RPMI7951 (cell line): ENCODE measurements around the gene MYL3. TPM values are rescaled to one million over a fixed set of nuclear protein-coding genes. Genes with fewer than 3 reads are reported as not detected.

Experiments
- DNase-seq: peaks from one replicate; pipeline ENCODE4 v3.0.0-alpha.2; 2012; ENCODE audit warnings: low read depth
- total RNA-seq: library from RNA; depleted of rRNA; stranded (reverse); fragments of >200 nt; shearing (Covaris generic); gene quantifications from 2 replicates; pipeline ENCODE4 v1.2.3, GENCODE V29; 2014

MYL3 gene
- total RNA-seq, 1 experiment from 2014 or later, result not detected

DNA sequence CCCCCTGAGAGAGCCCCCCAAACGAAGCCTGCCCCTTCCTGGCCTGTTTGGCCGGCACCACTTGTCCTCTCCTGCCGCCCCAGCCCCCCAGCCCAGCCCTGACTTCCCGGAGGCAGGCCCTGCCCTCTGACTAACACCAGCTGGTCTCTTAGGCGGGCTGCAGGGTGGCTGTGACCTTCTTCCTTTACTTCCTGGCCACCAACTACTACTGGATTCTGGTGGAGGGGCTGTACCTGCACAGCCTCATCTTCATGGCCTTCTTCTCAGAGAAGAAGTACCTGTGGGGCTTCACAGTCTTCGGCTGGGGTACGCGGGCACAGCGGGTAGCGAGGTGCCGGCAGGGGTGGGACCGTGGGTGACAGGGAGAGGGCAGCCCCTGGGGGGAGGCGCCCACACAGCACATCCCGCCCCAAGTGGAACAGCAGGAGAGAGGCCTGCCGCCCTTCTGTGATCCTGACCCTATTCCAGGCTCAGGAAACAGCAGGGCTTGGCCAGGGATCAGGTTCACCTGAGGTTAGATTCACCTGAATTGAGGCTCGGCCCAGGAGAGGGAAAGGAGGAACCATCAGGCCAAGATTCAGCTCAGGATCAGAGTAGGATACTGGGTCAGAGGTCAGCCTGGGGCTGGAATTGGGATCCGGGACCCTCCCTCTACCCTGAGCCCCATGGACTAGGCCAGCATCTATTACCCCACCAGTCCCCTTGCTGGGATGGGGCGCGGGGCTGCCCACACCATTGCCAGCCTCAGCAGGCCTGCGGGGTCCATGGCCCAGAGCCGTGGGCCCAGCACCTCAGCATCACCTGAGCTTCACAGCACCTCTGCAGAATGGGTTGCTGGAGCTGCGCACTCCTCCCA, 36.1 kb upstream of the MYL3 start:
- no peak for DNase-seq

- DNase-seq, result no peak
These were observed 35.3 kb upstream of the MYL3 start for GRCh38 chr3:46898321-46899150.

GRCh38 chr3:46897829-46898320, 34.6 kb upstream of the MYL3 start:
- DNase-seq, result no peak

GRCh38 chr3:46897031-46897430, 33.8 kb upstream of the MYL3 start:
- DNase-seq, result no peak

DNA sequence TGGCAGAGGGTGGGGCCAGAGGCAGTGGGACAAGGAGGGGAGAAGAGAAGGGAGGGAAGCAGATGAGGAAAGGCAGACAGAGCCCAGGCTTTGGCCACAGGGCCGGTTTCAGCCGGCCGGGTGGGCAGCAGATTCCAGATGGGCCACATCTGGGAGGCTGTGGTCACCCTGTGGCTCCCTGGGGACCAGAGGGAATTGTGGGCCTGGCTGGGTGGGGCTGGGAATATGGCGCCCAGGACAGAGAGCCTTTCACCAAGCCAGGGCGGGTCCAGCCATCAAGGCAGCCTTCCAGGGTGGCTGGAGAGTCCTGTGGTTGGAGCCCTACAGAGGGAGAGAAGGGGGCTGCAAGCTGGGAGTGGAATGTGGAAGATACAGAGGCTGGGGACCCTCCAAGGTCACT, 33.1 kb upstream of the MYL3 start:
- DNase-seq, result no peak

GRCh38 chr3:46895761-46896160, 32.5 kb upstream of the MYL3 start:
- no peak for DNase-seq

- DNase-seq, result peak; percentile 39
These were observed 32.0 kb upstream of the MYL3 start for GRCh38 chr3:46895204-46895660.

DNA sequence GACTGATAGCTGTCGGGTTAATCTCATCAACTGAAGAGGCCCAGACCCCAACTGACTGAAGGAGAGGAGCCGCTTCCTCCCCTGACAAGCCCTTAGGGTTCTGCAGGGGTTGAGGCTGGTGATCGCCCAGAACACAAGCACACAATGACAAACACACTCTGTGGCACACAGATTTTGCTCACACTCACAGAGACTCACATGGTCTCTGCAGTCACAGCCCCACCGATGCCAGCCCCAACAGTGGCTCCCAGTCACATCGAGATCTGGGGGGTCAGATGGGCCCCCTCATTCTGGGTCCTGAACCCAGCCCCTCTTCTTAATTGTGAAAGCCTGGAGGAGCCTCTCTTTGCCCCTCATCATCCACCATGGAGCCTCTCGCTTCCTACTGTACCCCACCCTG, 31.0 kb upstream of the MYL3 start:
- DNase-seq, result no peak

DNA sequence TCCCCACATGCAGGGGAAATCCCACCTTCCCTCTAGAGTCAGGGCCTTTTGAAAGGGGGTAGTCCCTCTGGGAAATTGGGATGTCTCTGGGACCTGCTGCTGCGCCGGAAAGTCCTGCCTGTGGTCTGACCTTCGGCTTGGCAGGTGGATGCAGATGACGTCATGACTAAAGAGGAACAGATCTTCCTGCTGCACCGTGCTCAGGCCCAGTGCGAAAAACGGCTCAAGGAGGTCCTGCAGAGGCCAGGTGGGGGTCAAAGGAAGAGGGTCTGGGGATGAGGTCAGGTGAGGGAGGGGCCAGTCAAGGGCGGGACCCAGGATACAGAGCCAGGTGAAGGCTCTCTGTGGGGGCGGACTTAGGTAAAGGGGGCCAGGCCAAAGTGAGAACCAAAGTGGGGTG, 30.5 kb upstream of the MYL3 start:
- no peak for DNase-seq

DNA sequence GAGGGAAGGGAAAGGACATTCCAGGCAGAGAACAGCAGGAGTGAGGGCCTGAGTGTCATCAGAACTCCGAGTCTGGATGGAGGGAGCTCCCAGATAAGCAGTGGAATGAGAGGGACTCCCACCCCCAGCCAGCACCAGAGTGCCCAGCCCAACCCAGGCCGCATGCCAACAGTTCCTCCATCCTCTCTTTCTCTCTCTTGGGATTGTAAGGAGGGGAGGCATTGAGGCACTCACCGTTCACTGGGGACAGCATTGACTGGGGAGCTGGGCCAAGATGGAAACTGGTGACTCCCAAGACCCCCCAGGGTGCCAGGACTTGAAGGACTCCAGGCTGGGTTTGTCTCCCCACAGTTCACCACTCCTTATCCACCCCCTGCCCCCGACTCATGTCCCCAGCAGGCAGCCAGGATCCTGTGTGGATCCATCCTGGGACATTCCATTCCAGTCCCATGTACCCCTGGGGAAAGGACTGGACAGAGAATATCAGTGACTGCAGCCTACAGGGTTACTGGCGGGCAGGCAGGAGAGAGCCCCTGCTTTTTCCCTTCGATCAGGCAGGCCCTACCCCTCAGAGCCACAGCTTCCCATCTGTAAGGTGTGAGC, 30.0 kb upstream of the MYL3 start:
- no peak for DNase-seq

DNA sequence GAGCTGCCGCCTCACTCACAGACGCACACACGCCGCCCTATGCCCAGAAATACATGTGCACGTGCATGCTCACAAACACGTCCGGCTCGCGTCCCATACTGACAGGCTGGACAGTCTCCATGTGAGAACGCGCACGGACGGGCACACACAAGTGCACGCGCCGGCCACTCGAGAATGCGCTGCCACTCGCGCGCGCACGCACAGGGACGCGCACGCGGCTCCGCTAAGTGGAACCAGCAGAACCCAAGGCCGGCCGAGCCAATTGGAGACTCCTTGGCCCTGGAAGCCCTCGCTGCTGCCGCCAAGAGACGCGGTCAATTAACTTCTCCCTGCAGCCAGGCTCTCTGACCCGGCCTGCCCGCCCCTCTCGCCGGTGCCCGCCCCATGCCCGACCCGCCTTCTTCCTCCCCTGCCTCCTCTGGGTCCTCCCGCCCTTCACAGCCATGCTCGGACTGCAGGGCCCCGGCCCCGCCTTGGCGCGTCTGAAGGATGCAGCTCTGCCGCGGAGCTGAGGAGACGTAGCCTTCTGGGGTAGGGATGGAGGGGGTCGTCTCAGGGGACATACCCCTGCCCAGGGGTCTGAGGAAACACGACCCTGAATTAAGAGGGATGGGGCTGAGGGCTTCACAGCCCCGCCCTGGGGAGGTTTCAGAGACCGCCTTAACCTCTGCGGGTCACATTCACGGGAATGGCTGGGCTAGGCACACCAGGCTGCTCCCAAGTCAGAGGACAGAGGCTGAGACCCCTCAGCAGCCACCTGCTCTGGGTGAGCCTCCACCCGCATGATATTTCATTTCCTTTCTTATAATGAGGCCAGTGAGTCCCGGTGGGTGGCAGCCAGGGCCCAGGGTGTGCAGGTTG, 29.3 kb upstream of the MYL3 start:
- DNase-seq, result peak; percentile 73

DNA sequence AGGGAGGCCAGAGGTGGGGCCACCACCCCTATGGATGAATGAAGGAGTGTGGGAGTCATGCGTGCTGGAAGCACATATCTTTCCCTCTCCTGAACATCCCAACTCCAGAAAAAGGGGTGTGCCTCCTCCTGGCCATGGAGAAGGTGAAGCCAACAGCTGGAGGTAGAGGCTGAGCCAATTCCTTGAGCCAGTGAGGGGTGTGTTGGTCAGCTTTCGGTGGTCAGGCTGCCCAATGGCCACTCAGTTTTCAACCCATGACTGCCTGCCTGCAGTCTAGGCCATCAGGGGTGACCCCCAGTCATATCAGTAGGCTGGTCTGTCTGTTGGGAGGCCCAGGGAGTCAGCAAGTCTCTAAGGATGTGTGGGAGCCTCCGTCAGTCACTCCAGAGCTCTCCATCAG, 27.9 kb upstream of the MYL3 start:
- no peak for DNase-seq

DNA sequence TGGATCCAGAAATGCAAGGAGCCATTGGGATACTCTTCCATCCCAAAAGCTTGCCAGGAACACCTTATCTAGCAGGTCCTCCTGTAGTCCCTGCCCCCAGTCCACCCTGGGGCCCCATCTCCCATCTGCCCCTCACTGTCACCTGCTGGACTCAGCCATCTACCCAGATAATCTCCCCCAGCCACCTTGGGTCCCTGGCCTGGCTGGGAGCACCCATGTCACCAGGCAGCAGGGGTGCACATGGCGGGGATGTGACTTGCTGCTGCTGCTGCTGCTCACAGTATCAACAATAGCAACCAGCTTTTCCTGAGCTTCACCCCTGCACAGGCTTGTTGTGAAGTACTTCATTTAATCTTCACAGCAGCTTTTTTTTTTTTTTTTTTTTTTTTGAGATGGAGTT, 26.9 kb upstream of the MYL3 start:
- DNase-seq, result no peak

GRCh38 chr3:46889381-46890110, 26.3 kb upstream of the MYL3 start:
- DNase-seq, result no peak

- DNase-seq, result no peak
These were observed 25.5 kb upstream of the MYL3 start for GRCh38 chr3:46888705-46889104.

DNA sequence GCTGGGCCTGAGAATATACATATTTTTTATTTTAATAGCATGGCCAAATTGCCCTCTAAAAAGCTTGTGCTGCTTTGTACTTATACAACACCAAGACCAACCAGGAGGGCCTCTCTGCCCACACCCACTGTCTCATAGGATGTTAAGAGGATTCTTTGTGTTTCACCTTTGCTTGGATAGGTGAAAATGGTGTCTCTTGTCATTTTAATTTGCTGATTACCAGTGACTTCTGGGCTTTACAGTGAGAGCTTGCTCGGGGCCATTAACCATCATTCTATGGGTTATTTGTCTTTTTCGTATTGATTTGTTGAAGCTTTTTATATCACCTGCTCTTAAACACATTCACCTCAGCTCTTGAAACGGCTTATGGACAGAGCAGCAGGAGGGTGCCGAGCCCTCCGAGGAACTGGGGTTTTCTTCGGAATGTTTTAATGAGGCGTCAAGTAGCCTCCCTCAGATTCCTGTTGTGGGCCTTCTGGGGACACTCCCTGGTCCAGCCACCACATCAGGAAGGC, 24.8 kb upstream of the MYL3 start:
- no peak for DNase-seq

DNA sequence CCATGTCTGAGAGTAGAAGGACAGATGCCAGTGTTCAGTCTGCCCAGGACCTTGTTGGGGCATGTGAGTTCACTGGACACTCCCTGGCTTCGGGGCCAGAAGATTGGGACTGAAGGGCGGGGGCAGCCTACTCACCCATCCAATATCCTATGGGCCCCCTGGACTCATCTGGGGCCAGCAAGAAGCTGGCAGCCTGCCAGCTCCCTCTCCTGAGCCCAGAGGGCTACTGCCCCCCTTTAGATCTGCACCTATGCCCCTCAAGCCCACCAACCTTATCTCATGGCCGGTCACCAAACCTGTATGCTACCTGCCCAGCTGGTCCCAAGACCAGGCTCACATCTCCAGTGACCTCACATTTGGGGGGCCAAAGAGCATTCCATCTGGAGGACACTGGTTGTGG, 22.4 kb upstream of the MYL3 start:
- no peak for DNase-seq

DNA sequence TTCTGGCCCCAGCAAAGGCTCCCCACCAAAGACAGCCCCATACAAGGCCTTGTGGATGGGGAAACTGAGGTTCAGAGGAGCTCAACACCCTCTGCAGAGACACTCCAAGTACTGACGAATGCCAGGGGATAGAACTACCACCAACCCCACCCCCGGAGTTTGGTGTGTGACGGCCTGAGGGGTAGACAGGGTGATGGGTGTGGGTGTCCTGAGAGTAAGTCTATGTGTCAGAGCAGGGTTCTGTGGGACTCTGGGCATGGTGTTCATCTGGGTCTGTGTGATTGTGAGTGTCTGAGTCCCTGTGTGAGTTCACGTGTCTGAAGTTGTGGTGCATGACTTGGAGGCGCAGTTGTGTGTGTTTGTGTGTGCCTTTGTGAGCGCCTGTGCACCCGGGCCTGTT, 21.7 kb upstream of the MYL3 start:
- no peak for DNase-seq

GRCh38 chr3:46884427-46884826, 21.2 kb upstream of the MYL3 start:
- DNase-seq, result no peak

- DNase-seq, result no peak
These were observed 20.6 kb upstream of the MYL3 start for GRCh38 chr3:46883830-46884185.
